CD4-positive, alpha-beta T cell (primary cell): Measurements from ENCODE around the gene ZFAND6. TPM values are rescaled to one million over a fixed set of nuclear protein-coding genes. Genes with fewer than 3 reads are reported as not detected.
"Not testable (repeated sequence)": the region's sequence is repeated elsewhere in the genome, so short reads cannot be mapped to it uniquely, and the experiment has no call there.

Experiments
- ATAC-seq: fragments of 200-7000 bp; cut with Tn5 transposase; one replicate; pipeline ENCODE4 v1.10.0; 2022; ENCODE audit warnings: mild to moderate bottlenecking; ENCODE audit not compliant: poor library complexity
- CTCF ChIA-PET: fragments of 350-600 bp; sonication (Branson Sonifier 250); formaldehyde crosslinking; loops from one replicate; lab custom pipeline; 2021; ENCODE audit warnings: antibody characterized with exemption, inconsistent platforms; lab: Charles Lee
- POLR2A ChIA-PET: fragments of 350-600 bp; sonication (Branson Sonifier 250); formaldehyde crosslinking; loops from one replicate; lab custom pipeline; 2021; ENCODE audit warnings: antibody characterized with exemption, inconsistent platforms; lab: Charles Lee
- DNase-seq, 14 experiments: peaks; one replicate each; pipeline ENCODE4 v3.0.0-alpha.2; 2013 to 2020; ENCODE audit warnings: mixed read lengths in 2 of 14
- H3K27ac ChIP-seq, 2 donors: one replicate each; pipeline versions ENCODE4 v1.5.1 to v1.7.0; 2013; ENCODE audit warnings: low read length in 2 of 2, low read depth in 1 of 2, mild to moderate bottlenecking in 1 of 2
- H3K27me3 ChIP-seq, 2 experiments: 1 replicate in 1 of 2; 2 replicates in 1 of 2; pipeline versions ENCODE4 v1.6.1 to v1.7.0; 2013; ENCODE audit warnings: low read length in 2 of 2, control low read depth in 1 of 2, mild to moderate bottlenecking in 1 of 2, moderate library complexity in 1 of 2; ENCODE audit not compliant: insufficient read depth in 2 of 2, control insufficient read depth in 1 of 2
- H3K36me3 ChIP-seq: one replicate; pipeline ENCODE4 v1.6.1; 2013; ENCODE audit warnings: low read length, control low read depth; ENCODE audit not compliant: insufficient read depth
- H3K4me1 ChIP-seq: one replicate; pipeline ENCODE4 v1.6.1; 2013; ENCODE audit warnings: low read length, control low read depth; ENCODE audit not compliant: insufficient read depth
- H3K4me3 ChIP-seq: one replicate; pipeline ENCODE4 v1.5.1; 2013; ENCODE audit warnings: mild to moderate bottlenecking, low read length, moderate library complexity
- H3K9me3 ChIP-seq, 2 experiments: 1 replicate in 1 of 2; 2 replicates in 1 of 2; pipeline versions ENCODE4 v1.6.1 to v1.7.0; 2013; ENCODE audit warnings: low read length in 2 of 2, mild to moderate bottlenecking in 2 of 2, control low read depth in 1 of 2, moderate library complexity in 1 of 2; ENCODE audit not compliant: control insufficient read depth in 1 of 2, insufficient read depth in 1 of 2
- H3K27ac Mint-ChIP-seq: one replicate; pipeline ENCODE4 v1.8.0; 2020; ENCODE audit warnings: mixed read lengths
- H3K27me3 Mint-ChIP-seq: one replicate; pipeline ENCODE4 v1.8.0; 2021; ENCODE audit warnings: mixed read lengths
- H3K36me3 Mint-ChIP-seq: one replicate; pipeline ENCODE4 v1.8.0; 2021; ENCODE audit warnings: low read depth, mixed read lengths
- H3K4me1 Mint-ChIP-seq: one replicate; pipeline ENCODE4 v1.8.0; 2021; ENCODE audit warnings: low read depth, mixed read lengths
- H3K4me3 Mint-ChIP-seq: one replicate; pipeline ENCODE4 v1.8.0; 2020; ENCODE audit warnings: mild to moderate bottlenecking, mixed read lengths
- H3K9me3 Mint-ChIP-seq: one replicate; pipeline ENCODE4 v1.8.0; 2020; ENCODE audit warnings: mixed read lengths
- CTCF ChIP-seq: fragments of 200-600 bp; IDR thresholded peaks from one replicate; pipeline ENCODE4 v1.8.0; 2022; ENCODE audit warnings: antibody characterized with exemption, mild to moderate bottlenecking
- intact Hi-C, 2 experiments: fragments of 100-400 bp; cut with DNase I in 1 of 2; cut with micrococcal nuclease in 1 of 2; formaldehyde crosslinking; loops; one replicate each; pipeline versions ENCODE4 v1.15.1 to v1.9.0; 2023 to 2025; cut with DNase I, micrococcal nuclease
- polyA plus RNA-seq, 2 donors: library from polyadenylated mRNA; unstranded; fragments of 120-200 nt; gene quantifications; one replicate each; pipeline ENCODE4 v1.2.1, GENCODE V29; 2013
- total RNA-seq, 174 experiments: library from RNA in 2 of 174; stranded (reverse) in 2 of 174; gene quantifications; one replicate each; pipeline ENCODE4 v1.2.3 and lab custom pipeline; 2021 to 2026

ZFAND6 gene
- total RNA-seq: 10 to 100 TPM; 65.5 to 69.2 TPM
- 73.0 TPM for polyA plus RNA-seq (2013, experiment 1 of 2)
- 66.3 TPM for polyA plus RNA-seq (2013, experiment 2 of 2)
- 25.9 to 108 (median 61.0) reads per million in 172 experiments for total RNA-seq (lab: John Stamatoyannopoulos, UW)

DNA sequence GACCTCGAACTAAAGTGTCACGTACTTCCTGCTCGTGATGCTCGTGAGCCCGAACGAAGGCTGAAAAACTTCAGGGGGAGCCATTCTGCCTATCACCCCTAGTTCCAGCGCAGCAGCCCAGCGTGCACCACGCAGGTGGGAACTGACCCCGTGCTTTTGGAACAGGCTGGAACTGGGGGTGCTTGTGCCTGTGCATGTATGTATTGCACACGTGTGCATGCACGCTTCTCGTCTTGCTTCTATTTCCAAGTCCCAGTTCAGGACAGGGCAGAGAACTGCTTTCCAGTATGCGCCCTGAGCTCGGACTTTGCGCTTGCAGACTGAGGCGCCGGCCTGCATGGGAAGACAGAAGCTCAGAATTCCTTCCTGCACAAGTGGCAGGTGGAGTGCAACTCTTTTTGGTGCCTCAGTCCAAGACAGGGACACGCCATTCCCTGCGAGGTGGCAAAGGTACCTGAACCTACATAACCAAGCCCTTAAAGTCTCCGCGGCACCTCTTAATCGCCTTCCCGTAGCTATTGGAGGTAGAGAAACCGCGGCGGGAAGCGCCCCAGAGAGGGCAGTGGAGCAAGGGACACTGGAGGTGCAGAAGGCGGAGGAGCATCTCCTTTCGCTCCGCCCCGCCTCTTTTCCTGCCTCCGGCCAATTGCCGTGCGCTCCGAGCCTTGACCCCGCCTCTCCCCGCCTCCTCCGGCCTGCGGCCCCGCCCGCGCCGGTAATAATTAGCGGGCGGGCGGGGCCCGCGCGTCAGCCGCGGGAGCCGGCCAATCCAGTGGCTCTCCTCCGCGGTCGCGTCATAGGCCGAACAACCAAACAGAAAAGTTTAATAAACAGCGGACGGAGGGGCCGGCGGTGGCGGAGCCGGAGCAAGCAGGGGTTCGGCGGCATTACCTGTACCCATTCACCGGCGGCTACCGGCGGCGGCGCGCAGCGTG, at the start of gene ZFAND6:
Gene ZFAND6, plus strand, starts transcription at position 826 of the 935 bp plus-strand sequence. CDS start 60,669 bp downstream, outside the sequence.
- peak within 1 kb of the TSS; percentile 72 to 82 for H3K27ac ChIP-seq
- peaks cover 13% of the 10 kb centered on the region for H3K4me1 ChIP-seq
- H3K36me3 Mint-ChIP-seq: peaks cover 8% of the 10 kb centered on the region
- ChIA-PET CTCF (interaction anchor here (1.1 to 1.2 kb wide), 2 partner anchors 93 to 209 kb away, joined by 3 to 4 read pairs; no protein-coding TSS in a partner anchor), POLR2A (interaction anchor here (0.6 to 4.1 kb wide), 14 partner anchors 11 to 162 kb away, joined by 3 to 45 read pairs (median 6); partner anchors contain the start of genes BCL2A1, FAH and MTHFS)
- H3K27ac Mint-ChIP-seq: peak within 1 kb of the TSS; percentile 95
- H3K4me1 Mint-ChIP-seq: peaks cover 33% of the 10 kb centered on the region
- DNase-seq: peak; percentile 88 to 98 (median 94)
- H3K4me3 ChIP-seq: peak within 1 kb of the TSS; percentile 78
- no peaks in the 10 kb centered on the region for H3K27me3 ChIP-seq
- H3K4me3 Mint-ChIP-seq: peak within 1 kb of the TSS; percentile 98
- TF ChIP-seq CTCF: no peak
- intact Hi-C loops: loop anchor here (1.0 to 10.0 kb wide), 6 partner anchors 14 to 936 kb away; partner anchors contain the start of genes FAH (in 1 of the 2) and MTHFS (in 1 of the 2)
- no peaks in the 10 kb centered on the region for H3K36me3 ChIP-seq
- peak; percentile 89 for ATAC-seq
- H3K9me3 ChIP-seq: no peaks in the 10 kb centered on the region
- H3K9me3 Mint-ChIP-seq: no peaks in the 10 kb centered on the region
- no peaks in the 10 kb centered on the region for H3K27me3 Mint-ChIP-seq

DNA sequence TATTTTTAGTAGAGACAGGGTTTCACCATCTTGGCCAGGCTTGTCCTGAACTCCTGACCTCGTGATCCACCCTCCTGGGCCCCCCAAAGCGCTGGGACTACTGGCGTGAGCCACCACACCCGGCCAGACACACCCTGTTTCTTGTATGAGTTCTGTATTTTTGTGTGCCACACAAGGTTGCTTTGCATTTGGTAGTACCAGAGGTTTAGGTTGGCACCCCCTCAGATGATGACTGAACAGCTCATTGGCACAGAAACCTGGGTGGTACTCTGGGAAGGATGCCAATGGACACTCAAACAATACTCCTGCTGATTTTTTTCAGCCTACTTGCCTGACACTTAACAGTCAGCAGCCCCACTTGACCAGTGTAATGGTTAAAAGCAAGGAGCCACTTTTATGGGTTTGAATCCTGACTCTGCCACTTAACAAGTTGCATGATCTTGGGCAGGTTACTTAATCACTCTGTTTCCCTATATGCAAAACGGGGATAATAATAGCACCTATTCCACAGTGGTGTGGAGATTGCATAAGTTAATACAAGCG, 49.3 kb upstream of the ZFAND6 start:
- Mint-ChIP-seq H3K36me3 (no peaks in the 10 kb centered on the region), H3K4me3 (no peak overlapping the region), H3K9me3 (no peaks in the 10 kb centered on the region), H3K27ac (no peak overlapping the region), H3K27me3 (no peaks in the 10 kb centered on the region), H3K4me1 (no peaks in the 10 kb centered on the region)
- ChIA-PET POLR2A (no interaction called here), CTCF (no interaction called here)
- no peak overlapping the region for H3K4me3 ChIP-seq
- no peaks in the 10 kb centered on the region for H3K27me3 ChIP-seq
- H3K36me3 ChIP-seq: no peaks in the 10 kb centered on the region
- no peak for TF ChIP-seq CTCF
- ATAC-seq: no peak
- no peak for DNase-seq
- intact Hi-C loops: no loop called here
- no peak overlapping the region for H3K27ac ChIP-seq
- H3K9me3 ChIP-seq: no peaks in the 10 kb centered on the region
- H3K4me1 ChIP-seq: no peaks in the 10 kb centered on the region

DNA sequence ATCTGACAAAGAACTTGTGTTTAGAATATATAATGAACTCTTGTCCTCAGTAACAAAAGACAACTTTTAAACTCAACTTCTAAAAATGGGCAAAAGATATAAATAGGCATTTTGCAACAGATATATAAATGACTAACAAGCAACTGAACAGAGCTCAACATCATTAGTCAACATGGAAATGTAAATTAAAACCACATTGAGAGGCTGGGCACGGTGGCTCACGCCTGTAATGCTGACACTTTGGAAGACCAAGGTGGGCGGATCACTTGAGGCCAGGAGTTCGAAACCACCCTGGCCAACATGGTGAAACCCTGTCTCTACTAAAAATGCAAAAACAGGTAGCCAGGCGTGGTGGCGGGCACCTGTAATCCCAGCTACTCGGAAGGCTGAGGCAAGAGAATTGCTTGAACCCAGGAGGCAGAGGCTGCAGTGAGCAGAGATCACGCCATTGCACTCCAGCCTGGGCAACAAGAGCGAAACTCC, 48.4 kb upstream of the ZFAND6 start:
- H3K27ac ChIP-seq, H3K36me3 ChIP-seq, H3K9me3 ChIP-seq, H3K27ac Mint-ChIP-seq, intact Hi-C loops, H3K4me1 ChIP-seq, H3K36me3 Mint-ChIP-seq, H3K4me1 Mint-ChIP-seq, CTCF ChIA-PET, H3K27me3 Mint-ChIP-seq, H3K4me3 ChIP-seq, H3K9me3 Mint-ChIP-seq, H3K27me3 ChIP-seq, H3K4me3 Mint-ChIP-seq, ATAC-seq: not testable (repeated sequence)
- peak in 1 of 14 experiments; percentile 28 for DNase-seq
- POLR2A ChIA-PET: interaction anchor here (0.8 kb wide), 1 partner anchor 82 kb away, joined by 3 read pairs; no protein-coding TSS in a partner anchor
